Hematopoietic multipotent progenitor cell treated with erythropoietin and hydrocortisone succinate and interleukin-3 and kit ligand, for 15 days (in vitro differentiated cells): ENCODE data around the gene SUPT3H.

Source experiments
- DNase-seq: peaks from one replicate; pipeline ENCODE4 v3.0.0-alpha.2; 2015; ENCODE audit warnings: low spot score

SUPT3H gene

DNA sequence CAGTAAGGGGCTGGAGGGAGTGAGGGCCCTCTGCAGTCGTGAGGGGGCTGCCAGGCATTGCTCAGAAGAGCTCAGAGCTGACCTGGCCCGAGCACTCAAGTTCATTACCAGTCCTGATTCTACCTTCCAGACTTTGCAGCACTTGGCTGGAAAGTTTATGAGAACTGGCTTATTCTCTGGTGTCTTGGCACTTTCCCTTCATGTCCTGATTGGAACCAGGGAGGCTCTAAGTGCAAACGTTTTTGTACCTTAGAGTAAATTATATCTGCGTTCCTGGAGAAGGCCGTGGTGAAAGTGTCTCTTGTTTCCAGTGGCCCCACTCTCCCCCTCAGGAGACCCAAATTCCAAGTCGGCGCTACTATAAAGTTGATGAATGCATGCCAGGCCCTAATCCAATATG is 587.9 kb downstream of the SUPT3H start:
- DNase-seq = no peak

DNA sequence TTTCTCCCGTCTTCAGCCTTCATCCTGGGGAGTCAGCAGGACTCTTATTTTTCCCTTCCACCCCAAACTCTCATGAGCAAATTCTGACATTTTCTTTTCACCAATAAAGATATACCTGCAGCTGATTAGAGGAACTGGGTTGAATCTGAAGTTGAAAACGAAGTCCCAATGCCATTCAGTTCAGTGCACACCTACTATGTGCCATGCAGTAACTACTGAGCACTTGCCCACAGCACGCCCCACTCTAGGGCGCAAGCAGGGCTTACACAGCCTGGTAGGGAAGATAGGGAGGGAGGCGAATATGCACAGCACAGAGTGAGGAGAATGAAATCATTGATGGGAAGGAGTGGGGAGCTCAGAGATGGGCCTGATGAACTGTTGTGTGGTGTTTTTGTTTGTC is 588.7 kb downstream of the SUPT3H start:
- no peak for DNase-seq

DNA sequence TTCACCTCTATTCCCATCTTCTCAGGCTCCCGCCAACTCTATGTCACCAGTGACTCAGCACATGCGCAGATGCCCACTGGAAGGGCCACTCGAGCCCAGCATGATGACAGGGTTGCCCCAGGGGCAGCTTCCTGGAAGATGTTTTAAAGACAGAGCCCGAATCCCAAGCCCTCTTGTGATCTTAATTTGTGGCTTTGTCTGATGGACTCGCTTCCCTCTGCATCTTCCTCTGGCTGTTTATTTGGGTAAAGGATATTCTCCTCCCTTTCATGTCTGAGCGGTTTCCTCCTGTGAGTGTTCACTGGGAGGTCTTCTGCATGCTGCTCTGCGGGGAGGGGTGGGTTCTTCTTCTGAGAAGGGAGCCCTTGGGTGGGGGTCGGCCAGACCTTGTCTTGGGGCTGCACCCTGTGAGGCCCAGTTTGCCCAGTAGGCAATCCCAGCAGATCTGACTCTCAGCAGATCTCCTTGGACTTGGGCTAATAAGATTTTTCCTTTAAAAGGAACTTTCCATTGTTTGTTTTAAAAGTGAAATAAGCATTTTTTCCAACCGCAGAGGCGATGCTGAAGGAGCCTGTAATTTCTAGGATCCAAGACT is 589.2 kb downstream of the SUPT3H start:
- no peak for DNase-seq

DNA sequence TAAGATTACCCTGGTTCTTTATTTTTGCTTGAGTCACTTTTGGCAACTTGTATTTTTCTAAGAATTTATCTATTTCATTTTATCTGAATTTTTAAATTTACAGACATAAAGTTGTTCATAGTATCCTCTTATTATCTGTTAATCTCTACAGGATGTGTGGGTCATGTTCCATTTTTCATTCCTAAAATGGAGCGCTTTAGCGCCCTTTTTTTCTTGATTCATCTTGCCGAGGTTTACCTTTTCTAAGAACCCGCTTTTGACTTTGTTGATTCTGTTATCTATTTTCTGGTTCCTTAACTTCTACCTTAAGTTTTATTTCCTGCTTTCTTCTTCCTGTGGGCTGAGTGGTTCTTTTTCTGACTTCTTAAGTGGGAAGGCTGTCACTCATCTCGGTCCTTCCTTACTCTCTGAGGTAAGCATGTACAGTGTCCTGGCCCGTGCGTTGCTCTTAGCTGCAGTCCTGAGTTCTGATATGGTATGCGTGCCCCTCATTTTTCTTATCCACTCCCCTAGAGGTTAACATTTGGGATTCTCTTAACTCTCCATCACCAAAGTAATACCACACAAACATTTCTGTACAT is 590.4 kb downstream of the SUPT3H start:
- DNase-seq = no peak

DNA sequence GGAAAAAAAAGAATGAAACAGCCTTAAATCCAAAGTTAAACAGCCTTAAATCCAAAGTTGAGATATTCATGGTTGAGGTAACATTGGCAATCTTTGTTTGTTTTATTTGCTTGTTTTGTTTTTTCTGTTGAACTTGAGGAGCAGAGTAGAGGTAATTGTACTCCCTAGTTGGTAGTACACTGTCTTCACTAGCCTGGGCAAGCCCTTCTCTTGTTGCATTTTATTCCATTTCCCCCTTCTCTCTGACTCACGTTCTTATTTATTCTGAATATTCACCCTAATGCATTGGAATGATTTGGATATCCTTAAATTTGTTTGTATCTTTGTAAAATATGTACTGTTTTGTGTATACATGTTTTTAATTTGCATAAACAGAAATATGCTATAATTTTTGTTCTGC is 592.6 kb downstream of the SUPT3H start:
- no peak for DNase-seq

DNA sequence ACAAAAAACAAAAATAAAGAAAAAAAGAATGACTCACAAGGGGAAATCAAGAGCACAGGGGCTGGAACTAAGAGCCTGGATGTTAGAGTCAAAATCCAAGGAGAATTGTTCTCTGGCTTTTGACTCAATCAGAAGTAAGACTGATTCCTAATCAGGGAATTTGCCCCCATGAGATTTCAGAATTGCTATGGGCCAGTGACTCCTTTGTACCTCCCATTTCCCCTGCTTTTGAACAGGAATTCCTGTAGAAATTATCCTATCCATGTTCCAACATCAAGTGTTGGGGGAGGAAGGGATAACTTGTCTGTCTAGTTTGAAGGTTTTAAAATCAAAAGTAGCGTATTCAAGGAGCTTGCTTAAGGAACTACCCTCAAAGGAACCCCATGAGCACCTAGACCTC is 593.5 kb downstream of the SUPT3H start:
- no peak for DNase-seq

DNA sequence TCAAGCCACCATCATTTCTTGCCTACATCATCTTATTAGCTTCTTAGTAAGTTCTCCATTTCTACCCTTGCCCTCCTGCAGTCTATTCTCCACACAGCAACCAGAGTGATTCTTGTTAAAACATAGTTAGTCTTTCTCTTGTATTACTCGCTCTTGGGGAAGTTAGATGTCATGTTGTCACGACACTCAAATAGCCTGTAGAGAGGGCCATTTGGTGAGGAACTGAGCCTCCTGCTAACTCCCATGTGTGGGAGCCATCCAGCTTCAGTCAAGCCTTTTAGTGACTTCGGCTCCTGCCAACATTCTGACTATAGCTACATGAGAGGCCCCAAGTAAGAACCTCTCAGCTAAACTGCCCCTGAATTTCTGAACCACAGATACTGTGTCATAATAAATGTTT is 594.8 kb downstream of the SUPT3H start:
- DNase-seq = no peak

DNA sequence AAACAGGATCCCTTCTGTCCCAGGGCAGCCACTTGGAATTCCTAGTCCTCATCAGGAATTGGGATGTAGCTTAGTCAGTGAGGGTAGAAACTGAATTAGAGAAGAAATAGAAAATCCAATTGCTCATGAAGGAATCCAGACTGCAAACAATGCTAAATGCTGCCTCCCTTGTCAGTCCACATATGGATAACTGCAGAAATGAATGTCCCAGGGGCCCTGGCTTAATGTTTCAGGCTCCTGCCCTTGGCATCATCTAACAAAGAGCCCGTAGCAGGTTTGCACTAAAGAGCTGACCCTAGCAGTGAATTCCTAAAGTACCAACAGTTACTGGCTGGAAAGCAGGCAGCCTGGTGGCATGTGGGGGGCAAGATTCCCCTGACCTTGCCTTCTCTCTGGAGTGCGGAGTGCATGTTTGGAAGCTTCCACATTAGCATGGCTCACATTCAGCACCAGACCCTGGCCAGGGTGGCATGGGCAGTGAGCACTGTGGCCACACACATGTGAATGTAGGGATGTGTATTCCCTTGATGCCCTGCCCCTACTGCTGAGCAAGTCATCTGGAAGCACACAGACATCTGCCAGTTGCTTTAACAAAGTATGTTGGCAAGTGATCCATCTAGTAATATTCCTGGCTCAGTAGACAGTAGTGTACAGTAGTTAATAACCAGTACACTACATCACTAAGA is 595.7 kb downstream of the SUPT3H start:
- no peak for DNase-seq

DNA sequence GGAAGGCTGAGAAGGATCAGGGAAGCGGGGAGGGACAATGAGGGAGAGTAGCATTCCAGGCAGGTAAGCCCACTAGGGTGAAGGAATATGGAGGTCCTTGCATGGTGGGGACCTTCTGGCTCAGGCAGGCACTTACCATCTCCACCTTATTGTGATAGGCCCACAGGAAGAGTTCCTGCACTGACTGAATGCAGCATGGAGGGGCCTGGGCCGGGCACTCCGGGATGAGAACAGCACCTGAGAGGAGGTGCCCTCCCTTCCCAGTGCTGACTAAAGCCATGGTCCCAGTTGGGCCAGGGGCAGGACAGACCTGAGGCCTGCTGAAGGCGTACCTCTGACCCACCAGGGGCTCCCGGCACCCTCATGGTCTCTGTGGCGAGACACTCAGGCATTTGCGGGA is 597.6 kb downstream of the SUPT3H start:
- DNase-seq = no peak

DNA sequence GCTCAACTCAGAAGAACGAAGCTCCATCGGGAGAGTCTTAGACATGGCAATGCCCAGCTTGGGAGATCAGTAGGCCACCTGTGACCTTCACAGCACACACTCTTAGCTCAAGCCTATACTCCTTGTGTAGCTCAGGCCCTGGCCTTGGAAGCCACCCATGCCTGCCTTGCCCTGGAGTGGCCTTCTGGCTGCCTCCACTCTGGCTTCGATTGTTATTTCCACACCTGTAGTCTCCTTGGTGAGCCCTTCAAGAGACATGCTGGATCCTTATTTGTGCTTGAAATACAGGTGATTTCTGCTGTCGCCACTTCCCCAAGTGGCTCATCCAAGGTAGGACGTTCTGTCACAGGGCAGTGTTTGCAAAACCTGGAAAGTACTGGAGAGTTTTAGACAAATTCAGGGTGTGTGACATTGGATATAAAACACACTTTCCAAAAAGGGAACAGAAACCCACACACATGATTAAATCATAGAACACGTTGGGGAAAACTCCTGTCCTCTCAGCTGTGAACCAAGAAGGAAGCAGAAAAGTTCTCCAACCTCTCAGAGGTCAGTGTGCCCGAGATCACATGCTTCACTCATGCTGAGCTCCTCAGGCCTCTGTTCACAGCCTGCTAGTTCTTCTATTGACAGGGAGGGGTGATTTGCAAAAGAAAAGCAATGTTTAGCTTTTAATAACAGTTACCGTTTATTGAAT is 598.5 kb downstream of the SUPT3H start:
- DNase-seq = no peak
